Fibroblast of mammary gland (primary cell): Measurements from ENCODE around the gene SNX30.
A peak's percentile ranks its signal among the peaks of the same experiment; 100 is the strongest.

Source experiments
- DNase-seq: peaks from one replicate; pipeline ENCODE4 v3.0.0-alpha.2; 2010; ENCODE audit warnings: low read depth
- H3K4me3 ChIP-seq: 2 replicates; pipeline ENCODE4 v1.5.1; 2011; ENCODE audit warnings: low read depth, mild to moderate bottlenecking, low read length, moderate library complexity; ENCODE audit not compliant: control insufficient read depth
- TF ChIP-seq, protein P1 (sequence below): conservative IDR thresholded peaks from 2 replicates; pipeline ENCODE4 v1.5.1; 2011; ENCODE audit warnings: low read depth, low read length, inconsistent platforms; ENCODE audit not compliant: control insufficient read depth, insufficient read depth

Gene SNX30

DNA sequence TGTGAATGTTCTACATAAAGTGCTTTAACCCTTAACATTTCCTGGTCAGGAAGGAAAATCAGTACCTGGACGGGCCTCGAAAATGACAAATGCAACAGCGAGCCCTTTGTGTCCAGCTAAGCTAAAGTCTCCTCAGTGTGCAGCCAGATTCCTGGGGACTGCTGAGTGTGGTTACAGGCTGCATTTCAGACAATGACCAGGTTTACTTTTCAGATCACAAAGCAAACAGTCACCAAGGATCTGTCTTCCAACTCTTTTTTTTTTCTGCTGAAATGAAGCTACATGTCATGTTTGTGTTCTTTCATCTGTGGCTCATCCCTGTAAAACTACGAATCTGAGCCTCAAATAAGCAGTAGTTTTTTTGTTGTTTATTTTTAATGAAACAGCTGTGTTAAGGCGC, 119.4 kb downstream of the SNX30 start:
- no peak for DNase-seq
- TF ChIP-seq, protein P1, sequence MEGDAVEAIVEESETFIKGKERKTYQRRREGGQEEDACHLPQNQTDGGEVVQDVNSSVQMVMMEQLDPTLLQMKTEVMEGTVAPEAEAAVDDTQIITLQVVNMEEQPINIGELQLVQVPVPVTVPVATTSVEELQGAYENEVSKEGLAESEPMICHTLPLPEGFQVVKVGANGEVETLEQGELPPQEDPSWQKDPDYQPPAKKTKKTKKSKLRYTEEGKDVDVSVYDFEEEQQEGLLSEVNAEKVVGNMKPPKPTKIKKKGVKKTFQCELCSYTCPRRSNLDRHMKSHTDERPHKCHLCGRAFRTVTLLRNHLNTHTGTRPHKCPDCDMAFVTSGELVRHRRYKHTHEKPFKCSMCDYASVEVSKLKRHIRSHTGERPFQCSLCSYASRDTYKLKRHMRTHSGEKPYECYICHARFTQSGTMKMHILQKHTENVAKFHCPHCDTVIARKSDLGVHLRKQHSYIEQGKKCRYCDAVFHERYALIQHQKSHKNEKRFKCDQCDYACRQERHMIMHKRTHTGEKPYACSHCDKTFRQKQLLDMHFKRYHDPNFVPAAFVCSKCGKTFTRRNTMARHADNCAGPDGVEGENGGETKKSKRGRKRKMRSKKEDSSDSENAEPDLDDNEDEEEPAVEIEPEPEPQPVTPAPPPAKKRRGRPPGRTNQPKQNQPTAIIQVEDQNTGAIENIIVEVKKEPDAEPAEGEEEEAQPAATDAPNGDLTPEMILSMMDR = no peak
- no peak overlapping the region for H3K4me3 ChIP-seq

DNA sequence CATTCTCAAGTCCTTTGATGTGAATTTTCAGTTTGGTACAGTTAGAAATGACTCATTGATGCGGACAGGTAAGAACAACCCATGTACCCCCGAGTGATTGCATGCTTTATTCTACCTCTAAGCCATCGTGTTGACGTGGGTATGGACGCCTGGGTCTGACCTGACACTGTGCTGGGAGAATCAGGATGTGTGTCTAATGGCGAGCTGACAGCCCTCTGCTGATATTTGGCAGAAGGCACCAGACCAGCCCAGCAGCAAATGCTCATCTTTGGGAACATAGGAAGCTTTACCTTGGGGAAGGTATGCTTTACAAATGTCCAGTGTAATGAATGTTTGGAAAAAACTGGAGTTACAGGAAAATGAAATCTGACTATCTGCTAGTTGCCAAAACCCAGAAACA, 120.0 kb downstream of the SNX30 start:
- H3K4me3 ChIP-seq = no peak overlapping the region
- TF ChIP-seq, protein P1 = no peak
- no peak for DNase-seq

DNA sequence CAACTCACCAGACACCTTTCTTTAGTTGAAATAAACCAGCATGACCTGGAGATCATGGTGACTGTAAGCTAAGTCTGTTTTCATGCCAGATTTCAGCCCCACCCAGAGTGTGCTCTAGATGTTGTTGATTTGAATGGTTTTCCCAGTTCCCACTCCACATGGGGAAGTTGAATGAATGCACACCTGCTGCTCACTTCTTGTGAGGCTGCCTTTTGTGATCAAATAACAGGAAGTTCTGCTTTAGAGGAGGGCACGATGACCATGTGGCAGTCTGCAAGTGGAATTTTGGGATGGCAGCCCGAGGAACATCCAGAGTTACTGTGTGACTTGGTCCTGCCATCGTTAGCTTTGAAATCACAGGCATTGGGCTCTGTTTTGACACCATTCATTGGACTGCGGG, 121.5 kb downstream of the SNX30 start:
- TF ChIP-seq, protein P1 = no peak
- DNase-seq = no peak

DNA sequence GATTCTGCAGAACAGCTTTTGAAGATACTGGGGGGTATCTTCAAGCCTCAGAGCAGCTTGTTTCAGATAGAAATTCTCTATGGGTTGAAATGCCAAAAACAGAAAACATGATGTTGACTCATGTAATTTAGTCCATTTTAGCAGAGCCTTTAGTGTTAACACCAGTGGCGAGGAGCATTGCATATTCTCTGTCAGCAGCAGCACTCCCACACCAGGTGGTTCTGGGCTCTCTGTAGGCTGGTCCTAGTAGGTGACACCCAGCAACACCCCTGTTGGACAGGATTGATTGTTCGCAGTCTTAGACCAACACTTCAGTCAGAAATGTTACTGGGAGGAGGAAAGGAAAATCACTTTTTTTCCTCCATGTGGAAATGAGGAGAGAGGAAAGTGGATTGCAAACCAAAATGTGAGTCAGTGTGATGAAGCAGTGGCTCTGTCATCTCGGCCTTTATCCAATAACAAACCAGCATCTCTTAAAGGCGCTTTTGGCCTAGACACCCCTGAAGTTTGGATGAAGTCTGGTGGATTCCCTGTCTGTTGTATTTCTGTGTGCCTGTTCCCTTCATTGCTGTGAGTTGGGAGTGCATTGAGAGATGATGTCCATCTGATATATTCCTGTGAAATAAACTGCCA, 123.3 kb downstream of the SNX30 start:
- TF ChIP-seq, protein P1 = no peak
- no peak overlapping the region for H3K4me3 ChIP-seq
- peak; percentile 67 for DNase-seq

More for the DNA sequence above, 121.5 kb downstream of the SNX30 start:
- no peak overlapping the region for H3K4me3 ChIP-seq

DNA sequence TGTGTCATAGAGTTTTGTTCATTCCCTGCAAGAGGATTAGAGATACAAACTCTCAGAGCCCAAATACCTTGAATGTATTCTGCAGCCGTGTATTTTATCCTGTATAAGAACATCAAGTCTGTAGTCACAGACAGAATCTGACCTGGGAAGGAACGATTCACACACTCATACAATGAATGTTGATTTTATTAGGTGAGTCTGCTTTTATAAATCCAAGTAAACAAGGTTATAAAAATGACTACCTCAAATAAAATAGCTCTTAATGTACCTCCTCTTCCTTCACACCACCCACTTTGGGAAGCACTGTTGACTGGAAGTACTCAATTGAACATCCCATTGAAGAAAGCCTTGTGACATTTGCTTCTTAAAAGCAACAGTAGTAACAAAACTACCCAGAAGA, 128.2 kb downstream of the SNX30 start:
- TF ChIP-seq, protein P1 = no peak
- no peak for DNase-seq
- H3K4me3 ChIP-seq = no peak overlapping the region

DNA sequence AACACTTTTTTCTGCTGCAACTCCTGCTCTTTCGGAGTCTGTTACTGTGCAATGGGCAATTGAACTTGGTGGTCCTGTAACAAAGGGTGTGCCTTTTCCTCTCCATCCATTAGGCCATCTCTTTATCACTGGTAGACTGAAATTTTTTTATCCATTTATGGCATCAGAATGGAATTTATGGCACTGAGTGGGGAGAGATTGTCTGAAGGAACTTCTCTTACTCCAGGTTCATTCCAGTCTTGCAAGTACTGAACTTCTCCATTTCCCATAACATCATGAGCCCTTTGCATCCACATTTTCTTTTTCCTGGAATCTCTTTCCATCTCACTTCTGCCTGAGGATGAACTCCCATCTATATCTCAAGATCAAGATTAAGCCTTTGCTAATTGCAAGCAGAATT, 130.1 kb downstream of the SNX30 start:
- TF ChIP-seq, protein P1 = no peak
- no peak overlapping the region for H3K4me3 ChIP-seq
- DNase-seq = no peak

DNA sequence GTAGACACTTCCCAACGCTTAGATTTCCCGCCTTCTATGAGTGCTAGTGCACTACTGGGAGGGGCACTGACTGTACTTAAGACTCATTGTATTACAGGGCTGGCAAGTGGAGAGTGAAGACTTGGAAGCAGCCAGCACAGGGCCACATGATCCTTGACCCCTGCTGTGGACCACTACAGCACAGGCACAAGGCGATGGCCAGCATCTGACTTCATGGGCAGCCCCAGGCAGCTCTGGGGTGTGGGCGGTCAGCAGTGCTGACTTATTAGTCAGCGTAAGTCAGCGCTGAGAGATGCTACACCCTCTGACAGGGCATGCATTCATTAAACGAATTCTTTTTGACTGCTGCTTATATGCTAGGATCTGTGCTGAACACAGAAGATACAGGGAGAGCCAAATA, 130.8 kb downstream of the SNX30 start:
- peak; percentile 83 for DNase-seq
- TF ChIP-seq, protein P1 = no peak

More for the DNA sequence above, 130.8 kb downstream of the SNX30 start:
- no peak overlapping the region for H3K4me3 ChIP-seq
